SK-N-SH treated with all-trans-retinoic acid at 6 μM for 48 hours (cell line): ENCODE data around the gene IGDCC3.

Experiments used
- ARNTL ChIP-seq: fragments of 450-650 bp; formaldehyde crosslinking; IDR thresholded peaks from 2 replicates; pipeline ENCODE4 v1.5.0; 2020; ENCODE audit warnings: low read depth, mild to moderate bottlenecking, moderate library complexity, borderline replicate concordance
- BACH2 ChIP-seq: fragments of 250-450 bp; sonication (Bioruptor Pico); IDR thresholded peaks from 2 replicates; pipeline ENCODE4 v1.9.0; 2021; ENCODE audit warnings: mild to moderate bottlenecking, borderline replicate concordance
- CSDC2 ChIP-seq: fragments of 250-450 bp; sonication (Bioruptor Pico); IDR thresholded peaks from 2 replicates; pipeline ENCODE4 v1.5.0; 2020; ENCODE audit warnings: mild to moderate bottlenecking, moderate library complexity
- ESRRG ChIP-seq: fragments of 250-450 bp; sonication (Bioruptor Pico); IDR thresholded peaks from 2 replicates; pipeline ENCODE4 v1.6.1; 2021; ENCODE audit warnings: mild to moderate bottlenecking
- ISL1 ChIP-seq: fragments of 250-450 bp; sonication (Bioruptor Pico); IDR thresholded peaks from 2 replicates; pipeline ENCODE4 v2.1.2; 2022; ENCODE audit warnings: mild to moderate bottlenecking, moderate library complexity
- OSR1 ChIP-seq: fragments of 250-450 bp; sonication (Bioruptor Pico); IDR thresholded peaks from 2 replicates; pipeline ENCODE4 v1.8.0; 2022; ENCODE audit warnings: moderate library complexity, mild to moderate bottlenecking, inconsistent platforms
- RARB ChIP-seq: fragments of 250-450 bp; sonication (Bioruptor Pico); IDR thresholded peaks from 2 replicates; pipeline ENCODE4 v1.8.0; 2021; ENCODE audit warnings: mild to moderate bottlenecking, moderate library complexity
- TCF4 ChIP-seq: fragments of 250-450 bp; sonication (Bioruptor Pico); IDR thresholded peaks from 2 replicates; pipeline ENCODE4 v1.8.0; 2021; ENCODE audit warnings: mild to moderate bottlenecking, moderate library complexity, borderline replicate concordance
- TSHZ2 ChIP-seq: fragments of 250-450 bp; sonication (Bioruptor Pico); IDR thresholded peaks from 2 replicates; pipeline ENCODE4 v1.5.0; 2020; ENCODE audit warnings: mild to moderate bottlenecking, moderate library complexity
- ZC3H10 ChIP-seq: fragments of 250-450 bp; sonication (Bioruptor Pico); IDR thresholded peaks from 2 replicates; pipeline ENCODE4 v1.5.1; 2021; ENCODE audit warnings: mild to moderate bottlenecking, moderate library complexity
- ZNF70 ChIP-seq: fragments of 450-650 bp; formaldehyde crosslinking; IDR thresholded peaks from 2 replicates; pipeline ENCODE4 v1.5.0; 2020; ENCODE audit warnings: mild to moderate bottlenecking, moderate library complexity
- TF ChIP-seq, protein P1 (sequence below): fragments of 250-450 bp; sonication (Bioruptor Pico); IDR thresholded peaks from 2 replicates; pipeline ENCODE4 v1.8.0; 2020; ENCODE audit warnings: mild to moderate bottlenecking, moderate library complexity, borderline replicate concordance
- TF ChIP-seq, protein P2 (sequence below): fragments of 250-450 bp; sonication (Bioruptor Pico); IDR thresholded peaks from 2 replicates; pipeline ENCODE4 v1.8.0; 2021; ENCODE audit warnings: low read depth, mild to moderate bottlenecking, moderate library complexity, borderline replicate concordance
- TF ChIP-seq, protein P3 (sequence below): fragments of 250-450 bp; sonication (Bioruptor Pico); IDR thresholded peaks from 2 replicates; pipeline ENCODE4 v1.5.1; 2020; ENCODE audit warnings: low read depth, mild to moderate bottlenecking, moderate library complexity

DNA sequence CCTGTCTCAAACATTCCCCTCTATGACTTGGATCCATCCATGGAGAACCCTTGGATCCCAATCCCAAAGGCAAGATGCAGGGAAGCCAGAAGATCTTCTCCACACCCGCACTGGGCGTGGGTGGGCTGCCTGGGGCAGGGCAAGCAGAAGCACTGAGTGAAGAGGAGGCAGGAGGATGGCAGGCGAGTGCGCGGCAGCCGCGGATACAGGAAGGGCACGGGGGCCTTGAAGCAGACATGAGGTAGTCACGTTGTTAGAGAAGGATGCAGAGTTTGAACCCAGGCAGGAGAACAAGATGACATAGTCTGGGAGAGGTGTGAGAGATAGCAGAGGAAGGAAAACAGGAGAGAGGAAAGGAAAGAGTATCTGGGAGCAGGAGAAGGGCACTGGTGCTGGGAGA is 5.1 kb upstream of the IGDCC3 start:
- TF ChIP-seq, protein P1, sequence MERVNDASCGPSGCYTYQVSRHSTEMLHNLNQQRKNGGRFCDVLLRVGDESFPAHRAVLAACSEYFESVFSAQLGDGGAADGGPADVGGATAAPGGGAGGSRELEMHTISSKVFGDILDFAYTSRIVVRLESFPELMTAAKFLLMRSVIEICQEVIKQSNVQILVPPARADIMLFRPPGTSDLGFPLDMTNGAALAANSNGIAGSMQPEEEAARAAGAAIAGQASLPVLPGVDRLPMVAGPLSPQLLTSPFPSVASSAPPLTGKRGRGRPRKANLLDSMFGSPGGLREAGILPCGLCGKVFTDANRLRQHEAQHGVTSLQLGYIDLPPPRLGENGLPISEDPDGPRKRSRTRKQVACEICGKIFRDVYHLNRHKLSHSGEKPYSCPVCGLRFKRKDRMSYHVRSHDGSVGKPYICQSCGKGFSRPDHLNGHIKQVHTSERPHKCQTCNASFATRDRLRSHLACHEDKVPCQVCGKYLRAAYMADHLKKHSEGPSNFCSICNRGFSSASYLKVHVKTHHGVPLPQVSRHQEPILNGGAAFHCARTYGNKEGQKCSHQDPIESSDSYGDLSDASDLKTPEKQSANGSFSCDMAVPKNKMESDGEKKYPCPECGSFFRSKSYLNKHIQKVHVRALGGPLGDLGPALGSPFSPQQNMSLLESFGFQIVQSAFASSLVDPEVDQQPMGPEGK (CRISPR knock-in tag), result no peak
- TF ChIP-seq, protein P2, sequence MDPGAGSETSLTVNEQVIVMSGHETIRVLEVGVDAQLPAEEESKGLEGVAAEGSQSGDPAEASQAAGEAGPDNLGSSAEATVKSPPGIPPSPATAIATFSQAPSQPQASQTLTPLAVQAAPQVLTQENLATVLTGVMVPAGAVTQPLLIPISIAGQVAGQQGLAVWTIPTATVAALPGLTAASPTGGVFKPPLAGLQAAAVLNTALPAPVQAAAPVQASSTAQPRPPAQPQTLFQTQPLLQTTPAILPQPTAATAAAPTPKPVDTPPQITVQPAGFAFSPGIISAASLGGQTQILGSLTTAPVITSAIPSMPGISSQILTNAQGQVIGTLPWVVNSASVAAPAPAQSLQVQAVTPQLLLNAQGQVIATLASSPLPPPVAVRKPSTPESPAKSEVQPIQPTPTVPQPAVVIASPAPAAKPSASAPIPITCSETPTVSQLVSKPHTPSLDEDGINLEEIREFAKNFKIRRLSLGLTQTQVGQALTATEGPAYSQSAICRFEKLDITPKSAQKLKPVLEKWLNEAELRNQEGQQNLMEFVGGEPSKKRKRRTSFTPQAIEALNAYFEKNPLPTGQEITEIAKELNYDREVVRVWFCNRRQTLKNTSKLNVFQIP (CRISPR knock-in tag), result no peak
- no peak for TF ChIP-seq ARNTL (CRISPR knock-in tag)
- no peak for TF ChIP-seq TCF4
- no peak for TF ChIP-seq BACH2 (CRISPR knock-in tag)
- no peak for TF ChIP-seq ISL1 (CRISPR knock-in tag)
- TF ChIP-seq, protein P3, sequence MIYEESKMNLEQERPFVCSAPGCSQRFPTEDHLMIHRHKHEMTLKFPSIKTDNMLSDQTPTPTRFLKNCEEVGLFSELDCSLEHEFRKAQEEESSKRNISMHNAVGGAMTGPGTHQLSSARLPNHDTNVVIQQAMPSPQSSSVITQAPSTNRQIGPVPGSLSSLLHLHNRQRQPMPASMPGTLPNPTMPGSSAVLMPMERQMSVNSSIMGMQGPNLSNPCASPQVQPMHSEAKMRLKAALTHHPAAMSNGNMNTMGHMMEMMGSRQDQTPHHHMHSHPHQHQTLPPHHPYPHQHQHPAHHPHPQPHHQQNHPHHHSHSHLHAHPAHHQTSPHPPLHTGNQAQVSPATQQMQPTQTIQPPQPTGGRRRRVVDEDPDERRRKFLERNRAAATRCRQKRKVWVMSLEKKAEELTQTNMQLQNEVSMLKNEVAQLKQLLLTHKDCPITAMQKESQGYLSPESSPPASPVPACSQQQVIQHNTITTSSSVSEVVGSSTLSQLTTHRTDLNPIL (CRISPR knock-in tag), result no peak
- no peak for TF ChIP-seq ESRRG
- TF ChIP-seq OSR1 (CRISPR knock-in tag), result no peak
- TF ChIP-seq ZC3H10 (CRISPR knock-in tag), result no peak
- TF ChIP-seq CSDC2 (CRISPR knock-in tag), result no peak
- TF ChIP-seq RARB (CRISPR knock-in tag), result no peak
- no peak for TF ChIP-seq ZNF70 (CRISPR knock-in tag)
- TF ChIP-seq TSHZ2 (CRISPR knock-in tag), result no peak
